OCI-M2 (cell line): ENCODE results near the gene PKIB.

Experiments used
- DNase-seq: peaks from one replicate; lab custom pipeline; 2025; ENCODE audit not compliant: unreplicated experiment; lab: John Stamatoyannopoulos, UW

Gene PKIB

DNA sequence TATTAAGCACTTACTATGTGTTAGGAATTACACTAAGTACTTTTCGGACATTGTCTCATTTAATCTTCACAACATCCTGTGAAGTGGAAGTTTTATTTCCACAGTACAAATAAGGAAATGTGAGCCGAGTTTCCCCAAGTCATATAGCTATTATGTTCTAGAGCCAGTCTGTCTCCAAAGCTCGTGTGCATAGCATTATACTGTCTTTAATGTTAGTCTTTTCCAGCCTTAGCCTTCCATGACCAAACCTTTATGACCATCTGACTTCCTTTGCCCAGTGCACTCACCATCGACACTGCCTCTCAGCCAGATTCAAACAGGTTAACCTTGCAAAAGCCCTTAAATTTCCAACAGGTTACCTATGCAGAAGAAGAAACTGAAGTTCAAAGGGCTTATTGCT lies 55.7 kb downstream of the PKIB start:
- no peak for DNase-seq

DNA sequence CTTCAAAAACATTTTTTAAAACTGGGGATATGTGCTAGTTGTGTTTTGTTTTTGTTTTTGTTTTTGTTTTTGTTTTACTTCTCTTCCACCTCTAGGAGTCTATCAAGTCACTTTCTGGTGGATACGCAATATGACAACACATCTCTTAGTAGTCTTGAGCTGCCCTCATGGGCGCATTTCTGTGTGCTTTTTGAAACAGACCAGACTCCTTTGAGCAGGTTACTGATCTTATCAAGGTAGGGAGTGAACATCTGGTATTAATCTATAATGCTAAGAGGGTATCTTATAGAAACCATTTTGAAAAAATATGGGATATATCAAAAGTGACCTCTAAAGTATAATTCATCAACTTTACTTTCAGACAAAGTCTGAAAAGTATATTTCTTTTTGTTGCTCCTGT lies 56.2 kb downstream of the PKIB start:
- DNase-seq: no peak

DNA sequence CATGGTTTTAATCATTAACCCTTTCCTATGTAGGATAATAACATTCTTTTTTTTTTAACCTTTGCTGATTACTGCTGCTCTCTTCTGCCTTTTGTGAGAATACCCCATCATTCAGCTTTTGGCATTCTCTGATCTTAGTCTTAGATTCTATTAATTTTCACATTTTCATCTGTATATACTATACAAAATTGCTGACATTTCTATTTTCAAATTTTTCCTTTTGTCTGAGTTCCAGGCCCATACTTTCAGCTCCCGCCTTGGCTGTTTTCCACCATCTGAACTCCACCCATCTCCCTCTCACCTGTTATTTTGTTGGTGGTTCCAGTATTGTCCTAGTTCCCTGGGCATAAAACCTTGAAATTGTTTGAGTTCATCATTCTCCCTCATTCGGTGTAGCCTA lies 59.2 kb downstream of the PKIB start:
- no peak for DNase-seq

DNA sequence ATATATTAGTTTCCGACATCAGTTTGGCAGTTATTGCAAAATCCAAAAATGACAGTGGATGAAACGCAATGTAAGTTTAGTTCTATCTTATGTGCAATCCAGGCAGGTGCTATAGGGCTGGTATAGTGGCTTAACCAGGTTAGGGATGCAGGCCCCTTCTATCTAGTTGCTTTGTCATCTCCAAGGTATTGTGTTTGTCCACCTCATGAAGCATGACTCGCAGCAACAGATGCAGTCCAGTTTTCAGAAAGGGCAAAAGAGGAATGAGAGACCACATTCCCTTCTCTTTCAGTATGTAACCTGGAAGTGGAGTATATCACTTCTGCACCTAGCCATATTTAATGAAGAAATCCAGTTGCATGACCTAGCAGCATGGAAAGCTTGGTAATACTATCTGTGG lies 59.7 kb downstream of the PKIB start:
- no peak for DNase-seq

DNA sequence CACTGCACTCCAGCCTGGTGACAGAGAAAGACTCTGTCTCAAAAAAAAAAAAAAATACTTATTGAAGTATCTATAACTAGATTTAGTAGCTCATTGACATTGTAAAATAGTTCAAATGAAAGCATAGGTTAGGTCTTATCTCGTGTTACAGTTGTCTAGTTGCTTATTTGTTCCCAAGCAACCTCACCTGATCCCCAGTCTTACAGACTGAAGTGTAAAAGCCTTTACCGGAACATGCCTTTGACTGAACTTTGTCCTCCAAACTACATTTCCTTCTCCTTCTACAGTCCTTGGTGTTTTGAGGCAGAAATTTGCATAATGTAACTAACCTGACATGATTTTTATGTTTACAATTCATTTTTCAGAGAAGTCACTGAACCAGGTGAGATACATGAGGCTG lies 61.0 kb downstream of the PKIB start:
- DNase-seq: no peak

DNA sequence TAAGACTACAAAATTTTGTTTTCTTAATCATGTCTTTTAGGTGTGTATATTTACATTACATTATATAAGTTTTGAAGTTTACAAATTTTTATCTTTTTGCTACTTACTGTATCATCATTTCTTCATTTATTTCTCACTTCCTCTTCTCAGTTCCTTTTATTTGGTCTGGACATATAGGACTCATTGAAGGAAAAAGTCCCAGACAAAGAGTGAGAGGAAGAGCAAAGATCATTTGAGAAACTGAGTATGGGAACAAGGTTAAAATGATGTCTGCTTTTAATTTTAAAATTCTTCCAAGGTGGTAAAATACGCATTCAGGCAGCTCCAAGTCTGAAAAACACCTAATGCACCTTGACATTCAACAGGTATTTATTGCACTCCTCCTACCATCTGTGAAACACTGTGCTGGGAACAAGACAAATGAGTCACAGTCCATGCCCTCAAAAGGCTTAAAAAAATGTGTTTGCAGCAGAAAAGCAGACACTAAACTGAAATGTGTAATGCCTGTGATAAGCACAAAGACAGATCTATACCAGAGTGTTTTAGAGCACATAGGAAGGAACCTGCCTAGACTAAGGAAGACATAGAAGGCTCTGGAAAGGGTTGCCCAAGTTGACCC lies 63.2 kb downstream of the PKIB start:
- no peak for DNase-seq

DNA sequence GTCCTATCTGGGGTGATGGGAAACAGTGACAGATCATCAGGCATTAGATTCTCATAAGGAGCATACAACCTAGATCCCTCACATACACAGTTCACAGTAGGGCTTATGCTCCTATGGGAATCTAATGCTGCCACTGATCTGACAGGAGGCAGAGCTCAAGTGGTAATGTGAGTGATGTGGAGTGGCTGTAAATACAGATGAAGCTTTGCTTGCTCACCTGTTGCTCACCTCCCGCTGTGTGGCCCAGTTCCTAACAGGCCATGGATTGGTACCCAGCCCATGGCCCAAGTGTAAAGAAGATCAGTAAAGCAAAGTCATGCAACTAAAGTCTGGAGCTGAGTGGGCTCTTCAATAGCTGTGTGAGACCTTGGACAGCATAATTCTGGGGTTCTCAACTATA lies 65.9 kb downstream of the PKIB start:
- DNase-seq: no peak

DNA sequence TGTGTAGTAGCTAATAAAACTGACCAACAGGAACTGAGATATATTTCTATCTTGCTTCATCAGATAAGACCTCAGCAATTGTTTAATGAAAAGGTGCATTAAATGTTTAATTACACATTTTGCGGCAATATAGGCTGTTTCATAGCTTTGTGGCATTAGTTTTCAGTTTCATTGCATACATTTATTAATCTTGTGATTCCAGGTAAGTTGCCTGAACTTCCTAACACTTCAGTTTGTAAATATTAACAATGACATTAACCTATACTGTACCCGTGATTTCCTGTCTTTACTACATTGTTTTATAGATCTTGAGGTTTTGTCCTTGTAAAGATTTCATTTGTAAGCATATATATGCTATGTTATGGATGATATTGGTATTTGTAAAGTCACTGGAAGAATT lies 66.5 kb downstream of the PKIB start:
- DNase-seq: no peak

DNA sequence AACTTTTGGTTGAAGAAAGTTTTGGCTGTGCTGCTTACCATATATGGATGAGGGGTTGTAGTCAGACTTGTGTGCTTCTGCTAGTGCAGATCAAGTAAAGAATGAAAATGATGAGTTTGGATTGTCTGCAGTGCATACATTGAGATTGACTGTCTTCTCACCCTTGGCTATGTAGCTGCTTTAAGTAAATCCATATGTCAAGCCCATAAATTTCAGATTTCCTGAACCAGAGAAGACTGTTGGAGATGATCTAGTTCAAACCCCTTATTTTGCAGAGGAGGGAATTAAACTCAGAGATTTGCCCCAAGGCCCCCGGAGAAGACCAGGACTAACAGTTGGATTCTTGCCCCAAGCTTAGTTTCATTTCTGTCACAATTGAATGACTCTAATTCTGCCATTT lies 67.2 kb downstream of the PKIB start:
- no peak for DNase-seq

DNA sequence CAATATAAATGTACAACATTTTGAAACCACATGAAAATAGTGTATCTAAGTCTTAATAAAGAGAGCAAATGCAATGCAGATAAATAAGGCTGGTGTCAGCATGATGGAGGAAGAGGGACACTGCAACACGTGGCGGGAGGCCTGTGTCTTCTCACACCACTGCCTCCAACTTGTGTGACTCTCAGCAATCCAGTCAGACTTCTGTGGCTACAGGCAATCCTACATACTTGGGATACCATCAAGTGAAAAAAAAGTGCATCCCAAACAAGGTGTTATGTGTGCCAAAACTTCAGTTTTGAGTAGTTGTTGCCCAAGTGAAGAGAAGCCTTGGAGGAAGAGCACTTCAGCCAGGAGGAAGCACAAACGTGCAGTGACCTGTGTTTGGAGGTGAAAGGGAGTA lies 68.6 kb downstream of the PKIB start:
- no peak for DNase-seq

DNA sequence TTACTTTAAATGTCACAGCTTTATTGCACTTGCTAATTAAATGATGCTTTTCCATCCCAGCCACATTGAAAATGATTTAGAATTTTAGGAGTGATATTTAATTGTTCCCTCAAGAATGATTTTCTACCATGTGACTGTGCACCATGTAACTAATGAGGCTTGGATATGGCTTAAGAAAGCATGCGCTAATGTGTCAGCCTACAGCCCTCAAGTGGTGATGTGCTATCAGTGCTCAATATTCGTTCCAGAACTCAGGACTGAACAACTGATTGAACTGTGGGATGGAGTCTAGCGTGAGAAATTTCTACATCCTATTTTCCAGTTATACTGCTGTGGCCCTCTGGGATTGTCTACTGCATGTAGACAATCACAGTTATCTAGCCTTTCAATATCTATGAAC lies 71.5 kb downstream of the PKIB start:
- DNase-seq: no peak

DNA sequence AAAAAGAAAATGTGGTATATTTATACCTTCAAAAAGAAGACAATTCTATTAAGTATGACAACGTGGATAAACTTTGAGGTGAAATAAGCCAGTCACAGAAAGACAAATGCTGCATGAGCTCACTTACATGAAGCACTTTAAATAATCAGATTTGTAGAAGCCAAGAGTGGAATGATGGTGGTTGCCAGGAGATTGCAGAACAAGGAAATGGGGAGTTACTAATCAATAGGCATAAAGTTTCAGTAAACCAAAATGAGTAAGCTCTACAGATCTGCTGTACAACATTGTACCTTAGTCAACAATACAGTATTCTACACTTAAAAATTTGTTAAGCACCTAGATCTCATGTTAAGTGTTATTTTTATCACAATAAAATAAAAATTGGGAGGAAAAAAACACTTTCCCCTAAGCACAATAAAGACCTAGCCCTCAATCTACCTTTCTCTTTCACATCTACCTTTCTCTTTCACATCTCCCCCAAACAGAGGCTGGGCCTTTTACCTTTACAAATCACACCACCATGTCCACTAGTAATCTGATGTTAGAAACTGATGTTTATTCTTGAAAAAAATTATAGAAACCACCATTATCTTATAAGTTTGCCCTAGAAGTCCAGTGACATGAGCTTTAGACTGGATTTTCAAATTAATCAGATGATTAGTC lies 73.9 kb downstream of the PKIB start:
- DNase-seq: no peak

DNA sequence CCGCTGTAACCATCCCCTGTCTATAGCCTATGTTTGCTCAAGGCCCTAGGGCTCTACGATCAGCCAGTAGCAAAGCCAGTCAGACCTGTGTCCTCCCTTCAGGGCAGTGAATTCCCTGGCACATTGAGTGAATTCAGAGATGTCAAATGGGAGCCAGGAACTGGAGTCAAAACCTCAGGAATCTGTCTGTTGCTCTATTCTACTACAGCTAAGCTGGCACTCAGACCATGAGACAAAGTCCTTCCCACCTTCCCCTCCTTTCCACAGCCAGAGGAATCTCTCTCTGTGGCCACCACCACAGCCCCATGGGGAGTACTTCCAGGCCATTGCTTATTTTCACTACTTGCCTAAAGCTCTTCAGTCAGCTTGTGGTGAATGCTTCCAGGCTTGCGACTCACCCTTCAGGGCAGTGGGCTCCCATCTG lies 82.0 kb downstream of the PKIB start:
- DNase-seq: no peak

DNA sequence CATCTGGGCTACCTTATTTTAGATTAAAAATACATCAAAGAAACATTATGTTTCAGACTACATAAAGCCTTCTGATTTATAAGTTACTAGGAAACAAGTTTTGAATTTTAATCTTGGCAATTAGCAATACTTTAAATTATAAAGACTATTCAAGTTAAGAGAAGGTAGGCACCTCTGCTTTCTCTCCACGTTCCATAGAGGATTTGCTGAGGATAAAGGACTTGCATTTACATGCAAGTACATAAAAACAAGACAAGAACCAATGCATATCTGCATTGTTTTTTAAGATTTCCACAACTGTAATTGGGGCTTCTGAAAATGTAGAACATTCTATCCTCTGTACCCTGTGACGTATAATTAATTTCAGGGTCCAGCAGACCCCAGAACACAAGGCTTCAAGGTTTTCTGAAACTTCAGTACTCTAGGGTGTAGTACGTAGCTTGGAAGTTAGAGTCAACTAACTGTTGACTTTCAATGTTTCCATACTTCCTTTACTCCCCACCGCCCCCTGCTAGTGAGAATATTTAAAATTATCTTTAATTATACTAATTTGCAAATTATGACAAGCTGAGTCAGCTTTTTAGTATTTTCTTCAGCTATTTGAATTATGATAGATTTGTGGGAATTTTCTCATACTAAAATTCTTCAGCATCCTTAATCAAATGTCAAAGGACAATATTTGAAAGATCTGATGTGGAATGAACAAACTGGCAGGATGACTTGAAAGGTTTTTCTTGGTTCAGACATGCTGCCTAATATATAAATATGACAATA lies 82.8 kb downstream of the PKIB start:
- DNase-seq: no peak

DNA sequence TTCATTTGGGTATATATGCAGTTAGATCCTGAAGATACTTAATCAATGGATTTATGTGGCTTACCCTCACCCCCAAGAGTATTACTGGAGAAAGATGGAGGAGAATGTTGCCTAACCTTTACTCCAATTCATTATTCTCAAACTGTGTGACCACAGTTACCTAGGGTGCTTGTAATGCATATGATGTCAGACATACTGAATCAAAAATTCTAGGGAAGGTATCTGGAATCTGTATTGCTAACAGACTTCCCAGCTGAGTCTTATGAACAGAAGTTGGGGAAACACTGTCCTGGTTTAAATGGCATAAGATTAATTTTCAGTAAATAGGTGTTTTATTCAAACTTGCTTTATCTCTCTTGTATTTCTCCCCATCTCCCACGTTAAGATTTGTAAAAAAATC lies 83.9 kb downstream of the PKIB start:
- no peak for DNase-seq

DNA sequence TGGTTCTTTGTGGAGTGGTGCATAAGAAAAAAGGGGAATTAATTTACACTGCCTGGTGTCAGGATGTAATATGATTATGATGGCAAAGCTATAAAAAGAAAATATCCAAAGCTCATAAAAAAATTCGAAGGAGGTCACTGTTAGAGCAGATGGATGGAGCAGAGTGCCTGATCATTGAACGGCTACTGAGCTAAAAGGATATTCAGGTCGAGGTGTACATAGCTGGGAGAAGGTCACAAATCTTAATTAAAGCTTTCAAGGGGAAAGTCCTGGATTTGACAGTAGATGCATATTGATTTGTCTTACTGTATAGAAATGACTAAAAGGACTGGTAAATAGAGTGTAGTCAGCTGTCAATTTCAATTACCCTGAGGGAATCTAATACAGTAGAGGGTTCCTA lies 84.4 kb downstream of the PKIB start:
- DNase-seq: no peak

DNA sequence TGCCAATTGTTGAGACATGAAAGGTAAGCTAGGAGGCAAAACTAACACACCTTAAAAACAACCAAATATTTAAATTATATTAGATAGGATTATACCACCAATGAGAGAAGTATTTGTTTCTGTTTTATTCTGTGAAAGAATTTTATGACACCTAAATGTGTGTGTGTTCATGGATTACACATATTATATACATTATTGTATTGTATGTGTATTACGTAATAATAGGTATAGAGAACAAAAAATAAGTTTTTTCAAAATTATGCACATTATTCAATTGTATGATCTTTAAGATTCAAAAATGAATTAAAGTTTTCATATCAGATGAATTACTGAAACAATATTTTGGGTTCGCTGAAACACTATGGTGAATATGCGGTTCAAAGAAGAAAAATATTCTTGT lies 85.0 kb downstream of the PKIB start:
- DNase-seq: no peak

DNA sequence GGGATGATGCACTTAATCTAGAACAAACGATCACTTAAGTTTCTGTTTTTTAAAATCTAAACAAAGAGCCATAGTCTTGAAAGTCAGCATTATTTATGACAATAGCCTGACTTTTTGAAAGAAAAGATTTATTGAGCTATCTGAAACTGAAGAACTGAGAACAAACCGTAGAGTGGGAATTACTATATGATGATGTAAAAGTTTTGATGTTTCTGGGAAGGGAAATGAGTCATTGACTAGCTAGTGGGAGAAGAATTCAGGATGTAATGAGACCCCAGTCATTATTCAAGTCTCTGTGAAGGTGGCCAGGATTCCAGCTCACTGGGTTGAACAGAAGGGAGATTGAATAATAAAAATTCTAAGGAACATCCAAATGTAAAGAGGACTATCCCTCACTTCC lies 85.9 kb downstream of the PKIB start:
- DNase-seq: no peak

DNA sequence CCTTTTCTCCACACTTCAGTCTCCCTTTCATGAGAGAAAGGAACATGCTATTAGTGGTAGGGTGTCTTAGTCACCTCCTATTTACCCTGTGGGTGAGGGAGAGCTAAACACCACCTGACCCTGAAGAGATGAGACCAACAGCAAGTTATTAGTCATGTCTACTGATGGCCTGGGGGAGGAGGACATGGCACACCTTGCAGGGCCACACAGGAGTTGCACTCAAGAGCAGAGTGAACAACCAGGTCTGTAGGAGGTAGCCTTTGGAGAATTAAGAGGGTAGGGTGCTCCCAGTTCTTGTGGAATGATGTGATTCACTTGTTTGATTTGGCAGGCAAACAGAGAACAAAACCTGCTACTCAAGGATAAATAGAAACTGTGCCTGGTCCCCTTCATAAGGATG lies 86.6 kb downstream of the PKIB start:
- DNase-seq: no peak

DNA sequence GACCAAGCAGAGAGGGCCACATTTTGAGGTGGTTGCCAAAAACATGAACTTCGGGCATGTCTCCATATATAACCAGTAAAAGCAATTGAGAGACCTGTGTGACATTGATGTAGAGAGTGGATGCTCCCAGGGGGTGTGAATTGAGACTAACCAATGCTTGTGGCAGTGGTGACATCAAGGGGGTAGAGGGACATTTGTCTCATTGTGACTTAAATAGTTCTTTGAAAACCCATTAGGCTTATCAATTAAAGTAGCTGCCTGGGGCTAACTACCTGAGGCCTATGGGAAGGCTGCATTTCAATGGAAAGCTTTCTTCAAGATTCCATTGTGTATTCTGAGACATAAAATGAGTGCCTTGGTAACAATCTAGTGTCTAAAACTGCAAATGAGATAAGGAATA lies 87.3 kb downstream of the PKIB start:
- no peak for DNase-seq

DNA sequence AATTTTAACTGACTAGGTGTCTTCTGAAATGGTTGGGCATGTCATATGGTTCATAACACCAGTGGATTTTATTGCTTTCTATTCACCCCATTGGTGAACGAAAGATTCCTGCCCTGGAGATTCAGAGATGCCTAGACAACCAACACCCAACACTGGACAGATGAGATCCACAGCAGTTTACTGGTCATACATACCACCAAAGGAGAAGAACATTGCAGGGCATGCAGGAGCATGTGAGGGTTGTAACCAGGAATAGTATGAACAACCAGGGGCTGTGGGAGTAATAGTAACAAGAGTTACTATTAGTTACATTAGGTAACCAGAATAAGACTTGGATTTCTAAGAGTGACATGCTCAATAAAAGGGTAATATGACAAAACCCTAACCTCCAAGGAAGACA lies 91.5 kb downstream of the PKIB start:
- no peak for DNase-seq

DNA sequence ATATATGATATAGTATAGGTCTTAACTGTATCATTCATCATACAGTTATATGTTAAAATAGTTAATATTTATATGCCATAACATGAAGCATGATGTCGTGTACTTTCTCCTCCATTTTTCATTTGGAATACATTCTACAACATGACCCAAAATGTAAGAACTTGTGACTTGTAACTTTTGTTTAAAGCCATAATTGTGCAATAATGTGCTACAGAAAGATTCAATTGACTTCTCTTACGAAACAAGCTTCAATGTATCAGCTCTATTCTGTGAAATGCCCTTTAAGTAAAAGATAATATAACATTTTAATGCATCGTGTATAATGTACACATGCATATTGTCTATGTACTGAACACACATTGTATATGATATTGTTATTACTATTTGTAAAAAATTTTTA lies 92.6 kb downstream of the PKIB start:
- DNase-seq: no peak

DNA sequence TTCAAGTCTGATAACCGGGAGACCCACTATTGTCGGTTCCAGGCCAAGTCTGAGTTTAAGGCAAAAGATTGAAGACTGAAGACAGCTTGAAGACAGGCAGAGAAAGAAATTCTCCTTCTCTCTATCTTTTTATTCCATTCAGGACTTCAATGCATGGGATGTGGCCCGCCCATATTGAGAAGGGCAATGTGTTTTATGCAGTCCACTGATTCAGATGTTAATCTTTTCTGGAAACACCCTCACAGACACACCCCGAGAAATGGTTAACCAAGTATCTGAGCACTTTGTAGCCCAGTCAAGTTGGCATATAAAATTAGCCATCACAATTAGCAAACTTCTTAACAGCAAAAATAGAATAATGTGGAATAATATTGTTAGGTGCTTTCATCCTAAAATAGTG lies 93.9 kb downstream of the PKIB start:
- no peak for DNase-seq
